HepG2 (cell line): ENCODE data around the gene MEPCE. TPM values are rescaled to one million over a fixed set of nuclear protein-coding genes. Genes with fewer than 3 reads are reported as not detected.
A peak's percentile ranks its signal among the peaks of the same experiment; 100 is the strongest.

Experiments used
- ADNP ChIP-seq: sonication (generic); formaldehyde crosslinking; IDR thresholded peaks from 2 replicates; pipeline ENCODE4 v1.4.0; 2020; ENCODE audit warnings: missing genetic modification reagents
- ATF2 ChIP-seq: sonication (generic); formaldehyde crosslinking; IDR thresholded peaks from 2 replicates; pipeline ENCODE4 v1.4.0; 2020; ENCODE audit warnings: missing genetic modification reagents
- FOXP1 ChIP-seq, 2 experiments: fragments of 450-650 bp in 1 of 2; IDR thresholded peaks; 2 replicates each; pipeline ENCODE4 v1.6.1; 2017 to 2018; ENCODE audit warnings: antibody characterized with exemption in 1 of 2
- NCOA2 ChIP-seq: sonication (generic); formaldehyde crosslinking; IDR thresholded peaks from 2 replicates; pipeline ENCODE4 v1.8.0; 2022; ENCODE audit warnings: inconsistent platforms
- NR2C2 ChIP-seq: sonication (generic); formaldehyde crosslinking; IDR thresholded peaks from 2 replicates; pipeline ENCODE4 v1.4.0; 2020; ENCODE audit warnings: missing genetic modification reagents, mild to moderate bottlenecking, moderate library complexity, borderline replicate concordance
- PHF20 ChIP-seq: sonication (generic); formaldehyde crosslinking; IDR thresholded peaks from 2 replicates; pipeline ENCODE4 v1.5.0; 2020; ENCODE audit warnings: mild to moderate bottlenecking, missing genetic modification reagents
- RERE ChIP-seq: IDR thresholded peaks from 2 replicates; pipeline ENCODE4 v1.6.1; 2016; ENCODE audit warnings: low read depth, missing genetic modification reagents, missing compliant biosample characterization
- SOX5 ChIP-seq: IDR thresholded peaks from 2 replicates; pipeline ENCODE4 v1.6.1; 2016; ENCODE audit warnings: borderline replicate concordance
- TAF15 ChIP-seq: fragments of 200-400 bp; formaldehyde crosslinking; IDR thresholded peaks from one replicate; pipeline ENCODE4 v1.6.1; 2018; ENCODE audit warnings: mild to moderate bottlenecking, low read depth, low read length; ENCODE audit not compliant: poor library complexity, severe bottlenecking
- TGIF2 ChIP-seq: IDR thresholded peaks from 2 replicates; pipeline ENCODE4 v1.6.1; 2016; ENCODE audit warnings: control low read depth, missing compliant biosample characterization
- TOE1 ChIP-seq: sonication (generic); formaldehyde crosslinking; IDR thresholded peaks from 2 replicates; pipeline ENCODE4 v1.4.0; 2020; ENCODE audit warnings: mild to moderate bottlenecking, missing genetic modification reagents
- ZBTB7B ChIP-seq: sonication (generic); formaldehyde crosslinking; IDR thresholded peaks from 2 replicates; pipeline ENCODE4 v1.4.0; 2020; ENCODE audit warnings: missing genetic modification reagents
- ZNF180 ChIP-seq: sonication (generic); formaldehyde crosslinking; IDR thresholded peaks from 2 replicates; pipeline ENCODE4 v1.4.0; 2020; ENCODE audit warnings: low read depth, missing genetic modification reagents, borderline replicate concordance
- ZNF770 ChIP-seq: sonication (generic); formaldehyde crosslinking; IDR thresholded peaks from 2 replicates; pipeline ENCODE4 v1.5.0; 2020; ENCODE audit warnings: mild to moderate bottlenecking, missing genetic modification reagents
- polyA plus RNA-seq, 8 experiments: library from polyadenylated mRNA; depleted of rRNA in 3 of 8; stranded (reverse) in 7 of 8; unstranded in 1 of 8; fragments of >200 nt; fragmentation: Illumina TruSeq in 4 of 8; extraction: Trizol in 4 of 8; gene quantifications; 2 replicates each; pipeline versions ENCODE4 v1.2.1 to v1.2.3, GENCODE V29; 2011 to 2016; ENCODE audit warnings: low read depth in 4 of 8, missing spikeins in 1 of 8, mixed read lengths in 1 of 8; ENCODE audit not compliant: insufficient read depth in 1 of 8
- total RNA-seq, 5 experiments: library from RNA; depleted of rRNA; stranded (reverse); fragments of >200 nt; fragmentation: Illumina TruSeq; extraction: Trizol; gene quantifications; 2 replicates each; pipeline ENCODE4 v1.2.3, GENCODE V29; 2016; ENCODE audit warnings: low read depth in 1 of 5
- TF ChIP-seq, protein P1 (sequence below): sonication (generic); formaldehyde crosslinking; IDR thresholded peaks from 2 replicates; pipeline ENCODE4 v1.5.1; 2020; ENCODE audit warnings: missing genetic modification reagents, mild to moderate bottlenecking, borderline replicate concordance
- TF ChIP-seq, protein P2 (sequence below): sonication (generic); formaldehyde crosslinking; IDR thresholded peaks from 2 replicates; pipeline ENCODE4 v1.4.0; 2020; ENCODE audit warnings: mild to moderate bottlenecking, missing genetic modification reagents, borderline replicate concordance

MEPCE gene
- total and polyA plus RNA-seq, 2 of the 13 experiments (the other 11 are each of a cell fraction or from before 2014, with no cell fraction given), result 12.3 to 26.0 TPM

- TF ChIP-seq RERE (CRISPR knock-in tag) (no peak), ZBTB7B (CRISPR knock-in tag) (no peak), PHF20 (CRISPR knock-in tag) (no peak), NCOA2 (CRISPR knock-in tag) (no peak), FOXP1 (IDR thresholded peaks at IDR 0.05) (no peak), FOXP1 (CRISPR knock-in tag; IDR thresholded peaks at IDR 0.05) (no peak), TAF15 (no peak), ZNF770 (CRISPR knock-in tag) (peak; percentile 99), ADNP (CRISPR knock-in tag) (no peak), SOX5 (CRISPR knock-in tag) (0 out of 2 replicates have a peak, but pooled peaks have one; percentile 36), TGIF2 (CRISPR knock-in tag) (no peak), ZNF180 (CRISPR knock-in tag) (no peak), NR2C2 (CRISPR knock-in tag) (0 out of 2 replicates have a peak, but pooled peaks have one; percentile 18), TOE1 (CRISPR knock-in tag) (no peak), ATF2 (CRISPR knock-in tag) (no peak)
- TF ChIP-seq, protein P1, sequence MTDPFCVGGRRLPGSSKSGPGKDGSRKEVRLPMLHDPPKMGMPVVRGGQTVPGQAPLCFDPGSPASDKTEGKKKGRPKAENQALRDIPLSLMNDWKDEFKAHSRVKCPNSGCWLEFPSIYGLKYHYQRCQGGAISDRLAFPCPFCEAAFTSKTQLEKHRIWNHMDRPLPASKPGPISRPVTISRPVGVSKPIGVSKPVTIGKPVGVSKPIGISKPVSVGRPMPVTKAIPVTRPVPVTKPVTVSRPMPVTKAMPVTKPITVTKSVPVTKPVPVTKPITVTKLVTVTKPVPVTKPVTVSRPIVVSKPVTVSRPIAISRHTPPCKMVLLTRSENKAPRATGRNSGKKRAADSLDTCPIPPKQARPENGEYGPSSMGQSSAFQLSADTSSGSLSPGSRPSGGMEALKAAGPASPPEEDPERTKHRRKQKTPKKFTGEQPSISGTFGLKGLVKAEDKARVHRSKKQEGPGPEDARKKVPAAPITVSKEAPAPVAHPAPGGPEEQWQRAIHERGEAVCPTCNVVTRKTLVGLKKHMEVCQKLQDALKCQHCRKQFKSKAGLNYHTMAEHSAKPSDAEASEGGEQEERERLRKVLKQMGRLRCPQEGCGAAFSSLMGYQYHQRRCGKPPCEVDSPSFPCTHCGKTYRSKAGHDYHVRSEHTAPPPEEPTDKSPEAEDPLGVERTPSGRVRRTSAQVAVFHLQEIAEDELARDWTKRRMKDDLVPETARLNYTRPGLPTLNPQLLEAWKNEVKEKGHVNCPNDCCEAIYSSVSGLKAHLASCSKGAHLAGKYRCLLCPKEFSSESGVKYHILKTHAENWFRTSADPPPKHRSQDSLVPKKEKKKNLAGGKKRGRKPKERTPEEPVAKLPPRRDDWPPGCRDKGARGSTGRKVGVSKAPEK (CRISPR knock-in tag), result no peak
- TF ChIP-seq, protein P2, sequence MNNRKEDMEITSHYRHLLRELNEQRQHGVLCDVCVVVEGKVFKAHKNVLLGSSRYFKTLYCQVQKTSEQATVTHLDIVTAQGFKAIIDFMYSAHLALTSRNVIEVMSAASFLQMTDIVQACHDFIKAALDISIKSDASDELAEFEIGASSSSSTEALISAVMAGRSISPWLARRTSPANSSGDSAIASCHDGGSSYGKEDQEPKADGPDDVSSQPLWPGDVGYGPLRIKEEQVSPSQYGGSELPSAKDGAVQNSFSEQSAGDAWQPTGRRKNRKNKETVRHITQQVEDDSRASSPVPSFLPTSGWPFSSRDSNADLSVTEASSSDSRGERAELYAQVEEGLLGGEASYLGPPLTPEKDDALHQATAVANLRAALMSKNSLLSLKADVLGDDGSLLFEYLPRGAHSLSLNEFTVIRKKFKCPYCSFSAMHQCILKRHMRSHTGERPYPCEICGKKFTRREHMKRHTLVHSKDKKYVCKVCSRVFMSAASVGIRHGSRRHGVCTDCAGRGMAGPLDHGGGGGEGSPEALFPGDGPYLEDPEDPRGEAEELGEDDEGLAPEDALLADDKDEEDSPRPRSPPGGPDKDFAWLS (CRISPR knock-in tag), result no peak
Measured at GRCh38 chr7:100449190-100449795, 19.7 kb downstream of the MEPCE start (continued).
